ENCODE data around the gene ASTN2.

DNA sequence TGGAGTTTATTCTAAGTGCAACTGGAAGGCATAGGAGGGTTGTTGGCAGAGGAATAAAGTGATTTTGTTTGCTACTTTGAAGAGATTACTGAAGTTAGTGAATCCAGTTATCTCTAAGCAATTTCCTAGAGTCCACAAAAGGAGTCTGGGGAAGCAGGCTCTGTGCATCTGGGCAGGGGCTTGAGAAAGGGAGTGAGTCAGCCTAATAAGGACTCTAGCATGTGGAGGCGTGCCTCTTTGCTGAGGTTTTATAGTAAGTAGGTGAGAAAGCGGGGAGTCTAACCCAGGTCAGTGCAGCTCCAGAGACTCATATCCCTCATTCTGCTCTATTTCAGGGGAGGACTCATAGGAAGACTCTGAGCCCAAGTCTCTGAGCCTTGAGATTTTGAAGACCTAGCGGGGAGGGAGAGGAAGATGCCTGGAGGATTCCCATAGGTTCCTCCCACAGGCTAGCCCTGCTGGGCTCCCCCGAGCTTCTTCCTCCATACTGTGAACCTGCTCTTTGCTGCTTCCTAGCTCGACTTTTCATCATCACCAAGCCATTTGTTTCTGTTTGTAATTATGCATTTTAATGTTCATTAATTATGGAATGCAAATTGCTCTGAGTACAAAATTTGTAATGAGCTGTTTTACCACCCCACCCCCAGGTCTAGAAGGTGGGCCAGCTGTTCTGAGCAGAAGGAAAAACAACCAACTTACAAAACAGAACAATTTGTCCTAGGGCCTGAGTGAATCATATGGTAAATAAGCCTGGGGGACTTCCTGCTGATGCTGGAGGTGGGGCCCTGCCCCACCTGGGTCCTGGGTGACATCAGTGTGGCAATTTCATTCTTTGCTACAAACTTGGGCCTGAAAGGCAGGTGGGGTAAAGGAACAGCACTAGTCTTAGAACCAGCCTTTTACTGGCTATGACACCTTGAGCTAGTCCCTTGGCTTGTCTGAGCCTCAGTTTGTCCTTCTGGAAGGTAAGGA is 577.6 kb downstream of the ASTN2 start:
- TF ChIP-seq, protein P1, sequence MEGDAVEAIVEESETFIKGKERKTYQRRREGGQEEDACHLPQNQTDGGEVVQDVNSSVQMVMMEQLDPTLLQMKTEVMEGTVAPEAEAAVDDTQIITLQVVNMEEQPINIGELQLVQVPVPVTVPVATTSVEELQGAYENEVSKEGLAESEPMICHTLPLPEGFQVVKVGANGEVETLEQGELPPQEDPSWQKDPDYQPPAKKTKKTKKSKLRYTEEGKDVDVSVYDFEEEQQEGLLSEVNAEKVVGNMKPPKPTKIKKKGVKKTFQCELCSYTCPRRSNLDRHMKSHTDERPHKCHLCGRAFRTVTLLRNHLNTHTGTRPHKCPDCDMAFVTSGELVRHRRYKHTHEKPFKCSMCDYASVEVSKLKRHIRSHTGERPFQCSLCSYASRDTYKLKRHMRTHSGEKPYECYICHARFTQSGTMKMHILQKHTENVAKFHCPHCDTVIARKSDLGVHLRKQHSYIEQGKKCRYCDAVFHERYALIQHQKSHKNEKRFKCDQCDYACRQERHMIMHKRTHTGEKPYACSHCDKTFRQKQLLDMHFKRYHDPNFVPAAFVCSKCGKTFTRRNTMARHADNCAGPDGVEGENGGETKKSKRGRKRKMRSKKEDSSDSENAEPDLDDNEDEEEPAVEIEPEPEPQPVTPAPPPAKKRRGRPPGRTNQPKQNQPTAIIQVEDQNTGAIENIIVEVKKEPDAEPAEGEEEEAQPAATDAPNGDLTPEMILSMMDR (IDR thresholded peaks at IDR 0.05), result no peak
- no peak for TF ChIP-seq POLR2A (IDR thresholded peaks at IDR 0.05)

Data from testis (tissue), 2 donors.